GM21526 (cell line): Measurements from ENCODE around the gene DHX29.

ENCODE experiments used
- ATAC-seq: cut with Tn5 transposase; IDR thresholded peaks from one replicate; pipeline ENCODE4 v1.9.1; 2021; ENCODE audit warnings: moderate library complexity; ENCODE audit not compliant: unreplicated experiment, low FRiP score

Gene DHX29

GRCh38 chr5:55316289-55316688 lies 8.8 kb upstream of the DHX29 start:
- no peak for ATAC-seq

GRCh38 chr5:55313870-55314617 lies 6.5 kb upstream of the DHX29 start:
- no peak for ATAC-seq

GRCh38 chr5:55308254-55308836 lies 851 bp upstream of the DHX29 start:
- ATAC-seq: no peak

- no peak for ATAC-seq
Observed at GRCh38 chr5:55306641-55307382, 682 bp downstream of the DHX29 start.

GRCh38 chr5:55305345-55305744 lies 2.1 kb downstream of the DHX29 start:
- ATAC-seq: no peak

- ATAC-seq: no peak
Observed at GRCh38 chr5:55304584-55304983, 2.9 kb downstream of the DHX29 start.

GRCh38 chr5:55303238-55303690 lies 4.2 kb downstream of the DHX29 start:
- no peak for ATAC-seq

- no peak for ATAC-seq
Observed at GRCh38 chr5:55300890-55301289, 6.6 kb downstream of the DHX29 start.

- ATAC-seq: no peak
Observed at GRCh38 chr5:55294935-55295334, 12.6 kb downstream of the DHX29 start.

GRCh38 chr5:55290991-55291390 lies 16.5 kb downstream of the DHX29 start:
- ATAC-seq: no peak

GRCh38 chr5:55289808-55290207 lies 17.7 kb downstream of the DHX29 start:
- no peak for ATAC-seq

- no peak for ATAC-seq
Observed at GRCh38 chr5:55286411-55286933, 21.0 kb downstream of the DHX29 start.

- ATAC-seq: no peak
Observed at GRCh38 chr5:55278778-55279177, 28.7 kb downstream of the DHX29 start.

GRCh38 chr5:55276771-55277170 lies 30.7 kb downstream of the DHX29 start:
- ATAC-seq: no peak

- no peak for ATAC-seq
Observed at GRCh38 chr5:55258339-55258738, 49.2 kb downstream of the DHX29 start.

- no peak for ATAC-seq
Observed at GRCh38 chr5:55254802-55255201, 52.7 kb downstream of the DHX29 start.

- no peak for ATAC-seq
Observed at GRCh38 chr5:55250064-55250463, 57.4 kb downstream of the DHX29 start.

GRCh38 chr5:55241746-55242145 lies 65.7 kb downstream of the DHX29 start:
- no peak for ATAC-seq

- ATAC-seq: no peak
Observed at GRCh38 chr5:55236800-55237199, 70.7 kb downstream of the DHX29 start.

- ATAC-seq: no peak
Observed at GRCh38 chr5:55234121-55234700, 73.3 kb downstream of the DHX29 start.
